DOHH2 (cell line): ENCODE data around the gene RGL3.
"Not testable (repeated sequence)": the region's sequence is repeated elsewhere in the genome, so short reads cannot be mapped to it uniquely, and the experiment has no call there.

Experiments used
- H3F3A ChIP-seq: fragments of 200-600 bp; sonication (generic), shearing (Covaris generic); 2 replicates; pipeline ENCODE4 v1.6.0; 2016; ENCODE audit warnings: antibody characterized with exemption, mild to moderate bottlenecking; ENCODE audit not compliant: control insufficient read depth, insufficient read depth
- H3K27ac ChIP-seq: fragments of 200-600 bp; sonication (generic); 2 replicates; pipeline ENCODE4 v1.5.1; 2014; ENCODE audit warnings: low read depth, mild to moderate bottlenecking, low read length, moderate library complexity
- H3K27me3 ChIP-seq: fragments of 200-600 bp; sonication (generic); 2 replicates; pipeline ENCODE4 v1.6.1; 2014; ENCODE audit warnings: mild to moderate bottlenecking, low read length, mixed read lengths; ENCODE audit not compliant: control insufficient read depth
- H3K36me3 ChIP-seq: fragments of 200-600 bp; sonication (generic); 2 replicates; pipeline ENCODE4 v1.6.1; 2014; ENCODE audit warnings: mild to moderate bottlenecking, low read length, moderate library complexity, mixed read lengths; ENCODE audit not compliant: control insufficient read depth
- H3K4me1 ChIP-seq: fragments of 200-600 bp; sonication (generic); 2 replicates; pipeline ENCODE4 v1.6.1; 2014; ENCODE audit warnings: mild to moderate bottlenecking, low read length, mixed read lengths; ENCODE audit not compliant: control insufficient read depth
- H3K4me2 ChIP-seq: fragments of 200-600 bp; sonication (generic); 2 replicates; pipeline ENCODE4 v1.6.0; 2014; ENCODE audit warnings: mild to moderate bottlenecking, low read length, moderate library complexity
- H3K4me3 ChIP-seq: fragments of 200-600 bp; sonication (generic); 2 replicates; pipeline ENCODE4 v1.5.1; 2014; ENCODE audit warnings: mild to moderate bottlenecking, low read length, mixed read lengths
- H3K79me2 ChIP-seq: fragments of 200-600 bp; sonication (generic); 2 replicates; pipeline ENCODE4 v1.6.1; 2014; ENCODE audit warnings: mild to moderate bottlenecking, low read length, mixed read lengths; ENCODE audit not compliant: control insufficient read depth
- H3K9me2 ChIP-seq: fragments of 200-600 bp; sonication (generic); replicated peaks from 2 replicates; pipeline ENCODE4 v1.6.1; 2014; ENCODE audit warnings: mild to moderate bottlenecking, low read length, mixed read lengths; ENCODE audit not compliant: control insufficient read depth
- H3K9me3 ChIP-seq: fragments of 200-600 bp; sonication (generic); 2 replicates; pipeline ENCODE4 v1.6.1; 2014; ENCODE audit warnings: antibody characterized with exemption, low read length, mixed read lengths; ENCODE audit not compliant: control insufficient read depth, insufficient read depth
- H4K20me1 ChIP-seq: fragments of 200-600 bp; sonication (generic); 2 replicates; pipeline ENCODE4 v1.6.0; 2014; ENCODE audit warnings: low read depth, mild to moderate bottlenecking, antibody characterized with exemption, low read length, moderate library complexity; ENCODE audit not compliant: control insufficient read depth, insufficient read depth
- CTCF ChIP-seq: fragments of 200-600 bp; sonication (generic); IDR thresholded peaks from one replicate; pipeline ENCODE4 v1.5.1; 2014; ENCODE audit warnings: antibody characterized with exemption, mild to moderate bottlenecking, low read depth, low read length; ENCODE audit not compliant: poor library complexity, severe bottlenecking
- EZH2phosphoT487 ChIP-seq: fragments of 200-600 bp; sonication (generic); IDR thresholded peaks from 2 replicates; pipeline ENCODE4 v1.6.1; 2017; ENCODE audit warnings: borderline replicate concordance, mild to moderate bottlenecking, antibody characterized with exemption, low read length, moderate library complexity, mixed read lengths

RGL3 gene

GRCh38 chr19:11460207-11460606 is 41.1 kb upstream of the RGL3 start:
- Histone ChIP-seq H3K36me3 (no peaks in the 10 kb centered on the region), H3K27me3 (0 out of 2 replicates have a peak, but pooled peaks cover 3% of the 10 kb centered on the region), H3K9me3 (no peaks in the 10 kb centered on the region), H3K9me2 (no peaks in the 10 kb centered on the region), H3K4me2 (no peak overlapping the region), H3K79me2 (no peaks in the 10 kb centered on the region), H3K4me1 (peaks cover 6% of the 10 kb centered on the region; the same call in 1 of the 2 replicates), H3K27ac (no peak overlapping the region), H3K4me3 (no peak overlapping the region), H4K20me1 (no peaks in the 10 kb centered on the region), H3F3A (no peaks in the 10 kb centered on the region)
- TF ChIP-seq CTCF, result peak; percentile 66
- TF ChIP-seq EZH2phosphoT487, result no peak

GRCh38 chr19:11458912-11459311 is 39.8 kb upstream of the RGL3 start:
- H3K36me3 ChIP-seq, H4K20me1 ChIP-seq, H3K4me3 ChIP-seq, H3K9me2 ChIP-seq, H3K9me3 ChIP-seq, H3K27me3 ChIP-seq, H3K27ac ChIP-seq, H3K4me1 ChIP-seq, H3F3A ChIP-seq, H3K79me2 ChIP-seq, H3K4me2 ChIP-seq: not testable (repeated sequence)

- no peaks in the 10 kb centered on the region for H3K9me2 ChIP-seq
- no peaks in the 10 kb centered on the region for H4K20me1 ChIP-seq
- H3K27me3 ChIP-seq, result 0 out of 2 replicates have a peak, but pooled peaks cover 3% of the 10 kb centered on the region
- H3K4me3 ChIP-seq, result no peak overlapping the region
- no peak overlapping the region for H3K27ac ChIP-seq
- H3K79me2 ChIP-seq, result no peaks in the 10 kb centered on the region
- H3K9me3 ChIP-seq, result no peaks in the 10 kb centered on the region
- H3F3A ChIP-seq, result no peaks in the 10 kb centered on the region
- H3K36me3 ChIP-seq, result no peaks in the 10 kb centered on the region
- H3K4me1 ChIP-seq, result no peaks in the 10 kb centered on the region
- TF ChIP-seq EZH2phosphoT487 (no peak), CTCF (no peak)
- H3K4me2 ChIP-seq, result no peak overlapping the region
Observed at GRCh38 chr19:11458236-11458900, 39.3 kb upstream of the RGL3 start.

- no peak overlapping the region for H3K4me2 ChIP-seq
- H4K20me1 ChIP-seq, result no peaks in the 10 kb centered on the region
- no peak overlapping the region for H3K4me3 ChIP-seq
- H3K27ac ChIP-seq, result no peak overlapping the region
- H3K79me2 ChIP-seq, result no peaks in the 10 kb centered on the region
- H3K9me2 ChIP-seq, result no peaks in the 10 kb centered on the region
- no peaks in the 10 kb centered on the region for H3K4me1 ChIP-seq
- no peaks in the 10 kb centered on the region for H3F3A ChIP-seq
- no peaks in the 10 kb centered on the region for H3K9me3 ChIP-seq
- H3K36me3 ChIP-seq, result no peaks in the 10 kb centered on the region
- TF ChIP-seq EZH2phosphoT487 (no peak), CTCF (no peak)
- H3K27me3 ChIP-seq, result no peaks in the 10 kb centered on the region
Observed at GRCh38 chr19:11457831-11458230, 38.7 kb upstream of the RGL3 start.
